ENCODE results near the gene ZNF621.
A peak's percentile ranks its signal among the peaks of the same experiment; 100 is the strongest.

GRCh38 chr3:40584625-40585189, 59.9 kb downstream of the ZNF621 start:
- TF ChIP-seq CTCF (IDR thresholded peaks at IDR 0.05; ENCODE audit: low read depth, low read length, missing input control), result peak; percentile 95
- TF ChIP-seq EGR1 (IDR thresholded peaks at IDR 0.05; ENCODE audit: low read depth in 2 of 2), result no peak
- TF ChIP-seq JUND (IDR thresholded peaks at IDR 0.05), result no peak
- TF ChIP-seq MAX (IDR thresholded peaks at IDR 0.05), result no peak
- TF ChIP-seq ZBTB33 (IDR thresholded peaks at IDR 0.05), result no peak
- TF ChIP-seq RXRA (IDR thresholded peaks at IDR 0.05), result peak; percentile 40 to 41
- no peak for TF ChIP-seq YY1 (IDR thresholded peaks at IDR 0.05)
- TF ChIP-seq RAD21 (IDR thresholded peaks at IDR 0.05), result peak; percentile 97 to 98
- TF ChIP-seq TAF1 (conservative IDR thresholded peaks at IDR 0.05), result no peak
- TF ChIP-seq ATF3 (IDR thresholded peaks at IDR 0.05), result no peak
- no peak for TF ChIP-seq FOXA1 (IDR thresholded peaks at IDR 0.05)
